ENCODE measurements around the gene ZNF580. TPM values are rescaled to one million over a fixed set of nuclear protein-coding genes. Genes with fewer than 3 reads are reported as not detected.

Gene ZNF580
- total and polyA plus RNA-seq, 3 experiments from 2014 or later: 15.2 to 41.3 (median 39.6) TPM

DNA sequence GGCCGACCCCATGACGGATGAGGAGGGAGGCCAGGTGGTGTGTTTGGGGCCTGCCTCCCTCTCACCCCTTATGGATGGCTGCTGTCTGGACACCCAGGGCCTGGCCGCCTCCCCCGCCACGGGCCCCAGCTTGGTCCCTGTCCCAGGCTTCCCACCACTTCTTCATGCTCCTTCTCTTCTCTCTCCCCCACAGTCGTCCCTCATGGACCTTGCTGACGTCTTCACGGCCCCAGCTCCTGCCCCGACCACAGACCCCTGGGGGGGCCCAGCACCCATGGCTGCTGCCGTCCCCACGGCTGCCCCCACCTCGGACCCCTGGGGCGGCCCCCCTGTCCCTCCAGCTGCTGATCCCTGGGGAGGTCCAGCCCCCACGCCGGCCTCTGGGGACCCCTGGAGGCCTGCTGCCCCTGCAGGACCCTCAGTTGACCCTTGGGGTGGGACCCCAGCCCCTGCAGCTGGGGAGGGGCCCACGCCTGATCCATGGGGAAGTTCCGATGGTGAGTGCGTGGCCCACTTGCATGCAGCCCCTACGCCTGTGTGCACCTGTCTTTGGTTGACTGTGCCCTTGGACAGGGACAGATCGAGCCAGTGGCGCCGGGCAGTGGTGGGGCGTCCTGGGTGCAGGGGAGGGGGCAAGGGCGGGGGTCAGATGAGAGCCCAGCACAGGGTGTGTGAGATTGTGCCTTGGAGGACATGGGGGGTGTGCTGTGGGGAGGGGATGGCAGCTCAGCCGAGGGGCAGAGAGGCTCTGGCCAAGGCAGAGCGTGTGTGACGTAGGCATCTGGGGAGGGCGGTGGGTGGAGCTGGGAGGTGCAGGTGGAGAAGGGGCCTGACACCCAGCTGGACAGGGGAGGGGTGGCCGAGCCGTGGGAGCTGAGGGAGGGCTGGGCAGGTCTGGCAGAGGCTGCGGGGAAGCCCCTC lies 51.0 kb downstream of the ZNF580 start:
- peaks cover 28% of the 10 kb centered on the region for H3K36me3 ChIP-seq (ENCODE audit: insufficient read depth, low read length)
- Mint-ChIP-seq H3K36me3 (peaks cover 0 to 78% (median 7%) of the 10 kb centered on the region in 3 donors), H3K27ac (peak overlapping the region in 1 of 8 donors; percentile 79)

GRCh38 chr19:55692681-55693081 lies 51.9 kb downstream of the ZNF580 start:
- Mint-ChIP-seq H3K36me3 (peaks cover 0 to 79% (median 7%) of the 10 kb centered on the region in 3 donors), H3K9me3 (no peaks in the 10 kb centered on the region), H3K27me3 (no peaks in the 10 kb centered on the region), H3K4me1 (no peaks in the 10 kb centered on the region), H3K27ac (no peak overlapping the region), H3K4me3 (no peak overlapping the region)
- Histone ChIP-seq H3K36me3 (ENCODE audit: insufficient read depth, low read length) (peaks cover 28% of the 10 kb centered on the region), H3K4me1 (ENCODE audit: insufficient read depth, low read length) (no peaks in the 10 kb centered on the region), H3K27me3 (ENCODE audit: insufficient read depth, low read length, poor library complexity, severe bottlenecking) (no peaks in the 10 kb centered on the region), H3K9me3 (ENCODE audit: low read length) (no peaks in the 10 kb centered on the region), H3K4me3 (ENCODE audit: low read length) (no peak overlapping the region), H3K27ac (ENCODE audit: low read depth, low read length) (no peak overlapping the region)
- ChIA-PET POLR2A (no interaction called here), CTCF (no interaction called here)
- DNase-seq: peak in 1 of 5 donors; percentile 39

More for the DNA sequence above, 51.0 kb downstream of the ZNF580 start:
- Histone ChIP-seq H3K4me1 (ENCODE audit: insufficient read depth, low read length) (no peaks in the 10 kb centered on the region), H3K27me3 (ENCODE audit: insufficient read depth, low read length, poor library complexity, severe bottlenecking) (no peaks in the 10 kb centered on the region), H3K9me3 (ENCODE audit: low read length) (no peaks in the 10 kb centered on the region), H3K4me3 (ENCODE audit: low read length) (no peak overlapping the region), H3K27ac (ENCODE audit: low read depth, low read length) (no peak overlapping the region)
- ChIA-PET POLR2A (no interaction called here), CTCF (no interaction called here)
- peak in 1 of 5 donors; percentile 46 for DNase-seq
- no peaks in the 10 kb centered on the region for H3K9me3 Mint-ChIP-seq
- H3K4me3 Mint-ChIP-seq: no peak overlapping the region
- no peaks in the 10 kb centered on the region for H3K27me3 Mint-ChIP-seq
- peaks cover 0 to 6% (median 0%) of the 10 kb centered on the region in 3 donors for H3K4me1 Mint-ChIP-seq

Other genes with a start within 250 kb of the ZNF580 start
- 100 to 1,000 TPM; 263 to 291 TPM for gene UBE2S, start 233.2 kb upstream of the ZNF580 start, total RNA-seq
- gene UBE2S, start 233.2 kb upstream of the ZNF580 start, polyA plus RNA-seq: 42.5 TPM
- gene SHISA7, start 197.7 kb upstream of the ZNF580 start, total RNA-seq: not detected
- not detected for gene SHISA7, start 197.7 kb upstream of the ZNF580 start, polyA plus RNA-seq
- gene ISOC2, start 179.4 kb upstream of the ZNF580 start, total RNA-seq: 10 to 100 TPM; 33.7 to 38.8 TPM
- gene ISOC2, start 179.4 kb upstream of the ZNF580 start, polyA plus RNA-seq: 32.0 TPM
- gene C19orf85, start 176.3 kb upstream of the ZNF580 start, total RNA-seq: not detected
- gene C19orf85, start 176.3 kb upstream of the ZNF580 start, polyA plus RNA-seq: not detected
- 1 to 10 TPM; 8.3 to 8.7 TPM for gene ZNF628, start 164.4 kb upstream of the ZNF580 start, total RNA-seq
- 0.36 TPM for gene ZNF628, start 164.4 kb upstream of the ZNF580 start, polyA plus RNA-seq
- 10 to 100 TPM; 27.5 to 28.4 TPM for gene NAT14, start 155.8 kb upstream of the ZNF580 start, total RNA-seq
- gene NAT14, start 155.8 kb upstream of the ZNF580 start, polyA plus RNA-seq: 7.0 TPM
- 1 to 10 TPM in 1 of 2 experiments, under 1 TPM in 1; 0.35 to 1.2 TPM for gene SSC5D, start 152.6 kb upstream of the ZNF580 start, total RNA-seq
- not detected for gene SSC5D, start 152.6 kb upstream of the ZNF580 start, polyA plus RNA-seq
- not detected for gene SBK2, start 103.9 kb upstream of the ZNF580 start, total RNA-seq
- not detected for gene SBK2, start 103.9 kb upstream of the ZNF580 start, polyA plus RNA-seq
- gene SBK3, start 95.5 kb upstream of the ZNF580 start, total RNA-seq: not detected
- gene SBK3, start 95.5 kb upstream of the ZNF580 start, polyA plus RNA-seq: not detected
- 1 to 10 TPM; 6.0 to 6.6 TPM for gene ZNF579, start 60.2 kb upstream of the ZNF580 start, total RNA-seq
- 0.35 TPM for gene ZNF579, start 60.2 kb upstream of the ZNF580 start, polyA plus RNA-seq
- 10 to 100 TPM; 23.9 to 25.8 TPM for gene FIZ1, start 41.5 kb upstream of the ZNF580 start, total RNA-seq
- 4.6 TPM for gene FIZ1, start 41.5 kb upstream of the ZNF580 start, polyA plus RNA-seq
- gene ZNF524, start 40.7 kb upstream of the ZNF580 start, total RNA-seq: 10 to 100 TPM; 13.9 to 15.8 TPM
- gene ZNF524, start 40.7 kb upstream of the ZNF580 start, polyA plus RNA-seq: 35.9 TPM
- gene ZNF865, start 35.4 kb upstream of the ZNF580 start, total RNA-seq: 10 to 100 TPM; 12.7 to 15.3 TPM
- gene ZNF865, start 35.4 kb upstream of the ZNF580 start, polyA plus RNA-seq: 0.21 TPM
- gene ZNF784, start 16.4 kb upstream of the ZNF580 start, total RNA-seq: 1 to 10 TPM; 2.6 to 2.9 TPM
- 1.0 TPM for gene ZNF784, start 16.4 kb upstream of the ZNF580 start, polyA plus RNA-seq
- gene ZNF581, start 2.6 kb downstream of the ZNF580 start, total RNA-seq: 10 to 100 TPM; 32.8 to 34.4 TPM
- gene ZNF581, start 2.6 kb downstream of the ZNF580 start, polyA plus RNA-seq: 23.4 TPM
- gene CCDC106, start 7.2 kb downstream of the ZNF580 start, total RNA-seq: 1 to 10 TPM; 2.0 to 2.2 TPM
- gene CCDC106, start 7.2 kb downstream of the ZNF580 start, polyA plus RNA-seq: 0.54 TPM
- 100 to 1,000 TPM; 374 to 386 TPM for gene U2AF2, start 14.0 kb downstream of the ZNF580 start, total RNA-seq
- 9.5 TPM for gene U2AF2, start 14.0 kb downstream of the ZNF580 start, polyA plus RNA-seq
- 10 to 100 TPM; 39.0 to 40.2 TPM for gene EPN1, start 34.2 kb downstream of the ZNF580 start, total RNA-seq
- gene EPN1, start 34.2 kb downstream of the ZNF580 start, polyA plus RNA-seq: 20.2 TPM
- not detected for gene NLRP9, start 97.4 kb downstream of the ZNF580 start, total RNA-seq
- gene NLRP9, start 97.4 kb downstream of the ZNF580 start, polyA plus RNA-seq: not detected
- not detected for gene RFPL4A, start 118.1 kb downstream of the ZNF580 start, total RNA-seq
- not detected for gene RFPL4A, start 118.1 kb downstream of the ZNF580 start, polyA plus RNA-seq
- not detected for gene RFPL4AL1, start 128.1 kb downstream of the ZNF580 start, total RNA-seq
- not detected for gene RFPL4AL1, start 128.1 kb downstream of the ZNF580 start, polyA plus RNA-seq
- gene NLRP11, start 191.0 kb downstream of the ZNF580 start, total RNA-seq: under 1 TPM; 0.07 to 0.11 TPM
- not detected for gene NLRP11, start 191.0 kb downstream of the ZNF580 start, polyA plus RNA-seq
- not detected for gene NLRP4, start 195.5 kb downstream of the ZNF580 start, total RNA-seq
- not detected for gene NLRP4, start 195.5 kb downstream of the ZNF580 start, polyA plus RNA-seq

Data from CD8-positive, alpha-beta memory T cell (primary cell).